Calu3 (cell line): ENCODE data around the gene TFDP2. TPM values are rescaled to one million over a fixed set of nuclear protein-coding genes. Genes with fewer than 3 reads are reported as not detected.

ENCODE experiments used
- BruUV-seq: library from RNA; stranded (reverse); fragments of 400-500 nt; replicated peaks from 2 replicates; lab custom pipeline; 2021; lab: Mats Ljungman, UMichigan
- CTCF ChIA-PET: fragments of 300-600 bp; sonication (Branson Sonifier 250); formaldehyde crosslinking; loops from one replicate; lab custom pipeline; 2022; ENCODE audit warnings: antibody characterized with exemption; lab: Charles Lee
- DNase-seq: peaks from one replicate; pipeline ENCODE4 v3.0.0; 2022
- H3K27ac Mint-ChIP-seq: one replicate; pipeline ENCODE4 v1.8.0; 2022; ENCODE audit warnings: mixed read lengths; ENCODE audit not compliant: unreplicated experiment
- H3K27me3 Mint-ChIP-seq: one replicate; pipeline ENCODE4 v1.8.0; 2022; ENCODE audit warnings: mixed read lengths; ENCODE audit not compliant: unreplicated experiment
- H3K36me3 Mint-ChIP-seq: one replicate; pipeline ENCODE4 v1.8.0; 2022; ENCODE audit warnings: mild to moderate bottlenecking, moderate library complexity, mixed read lengths; ENCODE audit not compliant: insufficient read depth, unreplicated experiment
- H3K4me1 Mint-ChIP-seq: one replicate; pipeline ENCODE4 v1.8.0; 2022; ENCODE audit warnings: mild to moderate bottlenecking, low read depth, mixed read lengths; ENCODE audit not compliant: unreplicated experiment
- H3K4me3 Mint-ChIP-seq: one replicate; pipeline ENCODE4 v1.8.0; 2022; ENCODE audit warnings: mild to moderate bottlenecking, low read depth, moderate library complexity, mixed read lengths; ENCODE audit not compliant: unreplicated experiment
- H3K9me3 Mint-ChIP-seq: one replicate; pipeline ENCODE4 v1.8.0; 2022; ENCODE audit warnings: low read depth, mixed read lengths; ENCODE audit not compliant: unreplicated experiment
- intact Hi-C: fragments of 100-400 bp; cut with micrococcal nuclease; formaldehyde crosslinking; loops from one replicate; pipeline ENCODE4 v1.10.0; 2022; ENCODE audit not compliant: unreplicated experiment
- total RNA-seq: library from RNA; stranded (reverse); gene quantifications from 2 replicates; pipeline ENCODE4 v1.2.3, GENCODE V29; 2022
- TF ChIP-seq, protein P1 (sequence below): fragments of 200-600 bp; IDR thresholded peaks from one replicate; pipeline ENCODE4 v1.8.0; 2022; ENCODE audit warnings: antibody characterized with exemption; ENCODE audit not compliant: unreplicated experiment

TFDP2 gene
- total RNA-seq, 1 experiment from 2014 or later = 54.8 TPM

GRCh38 chr3:142159083-142159740 is 9.9 kb upstream of the TFDP2 start:
- Mint-ChIP-seq H3K9me3 (no peaks in the 10 kb centered on the region), H3K27ac (no peak overlapping the region), H3K4me3 (no peak overlapping the region), H3K27me3 (no peaks in the 10 kb centered on the region), H3K4me1 (no peaks in the 10 kb centered on the region), H3K36me3 (peaks cover 7% of the 10 kb centered on the region)
- intact Hi-C loops = no loop called here
- CTCF ChIA-PET = no interaction called here
- TF ChIP-seq, protein P1, sequence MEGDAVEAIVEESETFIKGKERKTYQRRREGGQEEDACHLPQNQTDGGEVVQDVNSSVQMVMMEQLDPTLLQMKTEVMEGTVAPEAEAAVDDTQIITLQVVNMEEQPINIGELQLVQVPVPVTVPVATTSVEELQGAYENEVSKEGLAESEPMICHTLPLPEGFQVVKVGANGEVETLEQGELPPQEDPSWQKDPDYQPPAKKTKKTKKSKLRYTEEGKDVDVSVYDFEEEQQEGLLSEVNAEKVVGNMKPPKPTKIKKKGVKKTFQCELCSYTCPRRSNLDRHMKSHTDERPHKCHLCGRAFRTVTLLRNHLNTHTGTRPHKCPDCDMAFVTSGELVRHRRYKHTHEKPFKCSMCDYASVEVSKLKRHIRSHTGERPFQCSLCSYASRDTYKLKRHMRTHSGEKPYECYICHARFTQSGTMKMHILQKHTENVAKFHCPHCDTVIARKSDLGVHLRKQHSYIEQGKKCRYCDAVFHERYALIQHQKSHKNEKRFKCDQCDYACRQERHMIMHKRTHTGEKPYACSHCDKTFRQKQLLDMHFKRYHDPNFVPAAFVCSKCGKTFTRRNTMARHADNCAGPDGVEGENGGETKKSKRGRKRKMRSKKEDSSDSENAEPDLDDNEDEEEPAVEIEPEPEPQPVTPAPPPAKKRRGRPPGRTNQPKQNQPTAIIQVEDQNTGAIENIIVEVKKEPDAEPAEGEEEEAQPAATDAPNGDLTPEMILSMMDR = no peak
- no peak for DNase-seq
- BruUV-seq = no TSS peak

DNA sequence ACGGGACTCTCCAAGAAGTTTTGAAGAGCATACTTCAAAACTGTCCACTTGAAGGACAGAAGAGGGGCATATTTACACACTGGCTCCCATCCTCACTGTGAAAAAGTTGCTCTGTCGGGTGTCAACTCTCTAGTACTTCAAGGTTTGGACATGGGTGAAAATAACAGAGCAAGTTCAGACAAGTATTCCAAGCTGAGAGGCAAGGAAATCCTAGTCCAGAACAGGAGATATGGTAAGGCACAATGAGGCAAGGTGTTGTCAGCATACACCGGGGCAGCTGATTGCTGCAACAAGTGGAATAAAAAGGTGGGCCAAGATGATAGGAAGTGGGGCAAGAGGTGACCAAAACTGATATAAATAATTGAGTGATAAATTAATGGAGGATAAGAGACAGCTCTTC is 4.8 kb upstream of the TFDP2 start:
- no peak overlapping the region for H3K4me3 Mint-ChIP-seq
- H3K27me3 Mint-ChIP-seq = no peaks in the 10 kb centered on the region
- CTCF ChIA-PET = no interaction called here
- no peak overlapping the region for H3K27ac Mint-ChIP-seq
- intact Hi-C loops = no loop called here
- TF ChIP-seq, protein P1 = no peak
- H3K9me3 Mint-ChIP-seq = no peaks in the 10 kb centered on the region
- H3K4me1 Mint-ChIP-seq = no peaks in the 10 kb centered on the region
- H3K36me3 Mint-ChIP-seq = peaks cover 8% of the 10 kb centered on the region
- BruUV-seq = no TSS peak
- DNase-seq = no peak

DNA sequence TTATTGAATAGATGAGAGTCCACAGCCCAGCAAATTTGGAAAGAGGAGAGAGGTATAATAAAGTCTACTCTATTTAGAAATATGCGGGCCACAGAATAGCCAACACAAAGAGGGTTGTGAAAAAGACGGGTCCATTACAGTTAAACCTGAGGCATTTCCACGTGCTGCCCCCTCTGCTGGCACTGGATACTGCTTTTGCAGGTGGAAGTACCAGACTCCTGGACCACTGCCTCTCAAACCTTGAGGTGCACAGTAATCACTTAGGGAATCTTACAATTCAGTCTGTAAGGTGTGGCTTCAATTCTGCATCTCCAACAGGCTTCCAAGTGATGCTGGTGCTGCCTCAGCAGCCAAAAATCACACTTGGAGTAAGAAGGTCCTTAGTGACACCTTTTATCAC is 3.0 kb upstream of the TFDP2 start:
- DNase-seq = peak; percentile 60
- H3K9me3 Mint-ChIP-seq = no peaks in the 10 kb centered on the region
- peaks cover 14% of the 10 kb centered on the region for H3K4me1 Mint-ChIP-seq
- intact Hi-C loops = no loop called here
- no peak overlapping the region for H3K27ac Mint-ChIP-seq
- TF ChIP-seq, protein P1 = no peak
- CTCF ChIA-PET = no interaction called here
- no peak overlapping the region for H3K4me3 Mint-ChIP-seq
- no TSS peak for BruUV-seq
- H3K36me3 Mint-ChIP-seq = peaks cover 23% of the 10 kb centered on the region
- H3K27me3 Mint-ChIP-seq = no peaks in the 10 kb centered on the region

GRCh38 chr3:142151828-142152227 is 2.5 kb upstream of the TFDP2 start:
- DNase-seq = no peak
- intact Hi-C loops = no loop called here
- H3K4me3 Mint-ChIP-seq = no peak overlapping the region
- no peaks in the 10 kb centered on the region for H3K9me3 Mint-ChIP-seq
- H3K36me3 Mint-ChIP-seq = peaks cover 23% of the 10 kb centered on the region
- TF ChIP-seq, protein P1 = no peak
- H3K27me3 Mint-ChIP-seq = no peaks in the 10 kb centered on the region
- no TSS peak for BruUV-seq
- no peak overlapping the region for H3K27ac Mint-ChIP-seq
- H3K4me1 Mint-ChIP-seq = peaks cover 19% of the 10 kb centered on the region
- CTCF ChIA-PET = no interaction called here
